Central memory CD8-positive, alpha-beta T cell (primary cell): ENCODE results near the gene PAPOLB.
A peak's percentile ranks its signal among the peaks of the same experiment; 100 is the strongest.

Experiments
- ATAC-seq: fragments of 150-1000 bp; cut with Tn5 transposase; replicated peaks from 2 replicates; pipeline ENCODE4 v1.10.0; 2022; ENCODE audit warnings: mild to moderate bottlenecking, moderate FRiP score, moderate number of reproducible peaks; ENCODE audit not compliant: poor library complexity, severe bottlenecking; ENCODE audit errors: extremely low read depth
- DNase-seq, 2 donors: peaks; one replicate each; pipeline ENCODE4 v3.0.0; 2021; ENCODE audit warnings: low spot score in 2 of 2
- H3K27ac Mint-ChIP-seq: one replicate; pipeline ENCODE4 v1.8.0; 2022; ENCODE audit warnings: low read depth, mild to moderate bottlenecking, moderate library complexity, mixed read lengths
- H3K27me3 Mint-ChIP-seq: one replicate; pipeline ENCODE4 v1.8.0; 2022; ENCODE audit warnings: mixed read lengths
- H3K36me3 Mint-ChIP-seq: one replicate; pipeline ENCODE4 v1.8.0; 2022; ENCODE audit warnings: mild to moderate bottlenecking, moderate library complexity, mixed read lengths; ENCODE audit not compliant: insufficient read depth
- H3K4me1 Mint-ChIP-seq: one replicate; pipeline ENCODE4 v1.8.0; 2022; ENCODE audit warnings: mixed read lengths
- H3K4me3 Mint-ChIP-seq: one replicate; pipeline ENCODE4 v1.8.0; 2022; ENCODE audit warnings: mild to moderate bottlenecking, moderate library complexity, mixed read lengths
- H3K9me3 Mint-ChIP-seq: one replicate; pipeline ENCODE4 v1.8.0; 2022; ENCODE audit warnings: mixed read lengths

PAPOLB gene

GRCh38 chr7:4820967-4821471 lies 40.8 kb downstream of the PAPOLB start:
- Mint-ChIP-seq H3K27ac (no peak overlapping the region), H3K36me3 (no peaks in the 10 kb centered on the region), H3K27me3 (peaks cover 21% of the 10 kb centered on the region), H3K9me3 (no peaks in the 10 kb centered on the region), H3K4me1 (no peaks in the 10 kb centered on the region), H3K4me3 (no peak overlapping the region)
- DNase-seq (no peak), ATAC-seq (no peak)

- no peak for ATAC-seq
- Mint-ChIP-seq H3K4me1 (no peaks in the 10 kb centered on the region), H3K9me3 (no peaks in the 10 kb centered on the region), H3K36me3 (no peaks in the 10 kb centered on the region), H3K27me3 (peaks cover 18% of the 10 kb centered on the region), H3K27ac (no peak overlapping the region), H3K4me3 (no peak overlapping the region)
- no peak for DNase-seq
Measured at GRCh38 chr7:4820405-4820966, 41.3 kb downstream of the PAPOLB start.

GRCh38 chr7:4819560-4820404 lies 42.0 kb downstream of the PAPOLB start:
- H3K4me1 Mint-ChIP-seq, result no peaks in the 10 kb centered on the region
- no peak overlapping the region for H3K27ac Mint-ChIP-seq
- no peaks in the 10 kb centered on the region for H3K9me3 Mint-ChIP-seq
- ATAC-seq (no peak), DNase-seq (no peak)
- no peak overlapping the region for H3K4me3 Mint-ChIP-seq
- peaks cover 12% of the 10 kb centered on the region for H3K27me3 Mint-ChIP-seq
- H3K36me3 Mint-ChIP-seq, result no peaks in the 10 kb centered on the region

- ATAC-seq (no peak), DNase-seq (no peak)
- H3K27ac Mint-ChIP-seq, result no peak overlapping the region
- no peak overlapping the region for H3K4me3 Mint-ChIP-seq
- peaks cover 27% of the 10 kb centered on the region for H3K27me3 Mint-ChIP-seq
- no peaks in the 10 kb centered on the region for H3K9me3 Mint-ChIP-seq
- no peaks in the 10 kb centered on the region for H3K36me3 Mint-ChIP-seq
- no peaks in the 10 kb centered on the region for H3K4me1 Mint-ChIP-seq
Measured at GRCh38 chr7:4818000-4818794, 43.6 kb downstream of the PAPOLB start.

GRCh38 chr7:4817178-4817901 lies 44.5 kb downstream of the PAPOLB start:
- Mint-ChIP-seq H3K4me1 (no peaks in the 10 kb centered on the region), H3K9me3 (no peaks in the 10 kb centered on the region)
- no peak for DNase-seq

GRCh38 chr7:4816419-4817080 lies 45.3 kb downstream of the PAPOLB start:
- Mint-ChIP-seq H3K27me3 (peaks cover 38% of the 10 kb centered on the region), H3K9me3 (no peaks in the 10 kb centered on the region), H3K27ac (no peak overlapping the region), H3K4me3 (no peak overlapping the region), H3K4me1 (no peaks in the 10 kb centered on the region), H3K36me3 (no peaks in the 10 kb centered on the region)
- no peak for DNase-seq
- no peak for ATAC-seq

More at GRCh38 chr7:4817178-4817901, 44.5 kb downstream of the PAPOLB start:
- no peak for ATAC-seq
- no peak overlapping the region for H3K27ac Mint-ChIP-seq
- no peak overlapping the region for H3K4me3 Mint-ChIP-seq
- H3K36me3 Mint-ChIP-seq, result no peaks in the 10 kb centered on the region
- H3K27me3 Mint-ChIP-seq, result peaks cover 35% of the 10 kb centered on the region

GRCh38 chr7:4815609-4816418 lies 46.0 kb downstream of the PAPOLB start:
- Mint-ChIP-seq H3K27ac (no peak overlapping the region), H3K4me1 (no peaks in the 10 kb centered on the region), H3K27me3 (peaks cover 38% of the 10 kb centered on the region), H3K9me3 (no peaks in the 10 kb centered on the region), H3K36me3 (no peaks in the 10 kb centered on the region), H3K4me3 (no peak overlapping the region)
- ATAC-seq (no peak), DNase-seq (no peak)

GRCh38 chr7:4815121-4815520 lies 46.7 kb downstream of the PAPOLB start:
- H3K27ac Mint-ChIP-seq, result no peak overlapping the region
- H3K36me3 Mint-ChIP-seq, result no peaks in the 10 kb centered on the region
- H3K4me1 Mint-ChIP-seq, result no peaks in the 10 kb centered on the region
- no peak overlapping the region for H3K4me3 Mint-ChIP-seq
- no peak for DNase-seq
- no peak for ATAC-seq
- H3K27me3 Mint-ChIP-seq, result peaks cover 38% of the 10 kb centered on the region
- H3K9me3 Mint-ChIP-seq, result no peaks in the 10 kb centered on the region

- Mint-ChIP-seq H3K36me3 (no peaks in the 10 kb centered on the region), H3K27ac (no peak overlapping the region), H3K9me3 (no peaks in the 10 kb centered on the region), H3K27me3 (peaks cover 31% of the 10 kb centered on the region), H3K4me1 (peaks cover 2% of the 10 kb centered on the region), H3K4me3 (no peak overlapping the region)
- ATAC-seq (no peak), DNase-seq (no peak)
Measured at GRCh38 chr7:4814433-4814832, 47.4 kb downstream of the PAPOLB start.

- H3K4me1 Mint-ChIP-seq, result peaks cover 5% of the 10 kb centered on the region
- peaks cover 2% of the 10 kb centered on the region for H3K36me3 Mint-ChIP-seq
- ATAC-seq, result no peak
- no peak overlapping the region for H3K27ac Mint-ChIP-seq
- peak overlapping the region; percentile 71 for H3K4me3 Mint-ChIP-seq
- H3K9me3 Mint-ChIP-seq, result no peaks in the 10 kb centered on the region
- DNase-seq, result no peak
- peaks cover 25% of the 10 kb centered on the region for H3K27me3 Mint-ChIP-seq
Measured at GRCh38 chr7:4809666-4810065, 52.2 kb downstream of the PAPOLB start.

- H3K4me3 Mint-ChIP-seq, result peak overlapping the region; percentile 71
- peaks cover 2% of the 10 kb centered on the region for H3K36me3 Mint-ChIP-seq
- peaks cover 20% of the 10 kb centered on the region for H3K27me3 Mint-ChIP-seq
- H3K27ac Mint-ChIP-seq, result no peak overlapping the region
- DNase-seq (no peak), ATAC-seq (peak; percentile 49)
- H3K9me3 Mint-ChIP-seq, result no peaks in the 10 kb centered on the region
- peaks cover 5% of the 10 kb centered on the region for H3K4me1 Mint-ChIP-seq
Measured at GRCh38 chr7:4809091-4809591, 52.7 kb downstream of the PAPOLB start.
